ENCODE results near the gene OR6C65.

OR6C65 gene

DNA sequence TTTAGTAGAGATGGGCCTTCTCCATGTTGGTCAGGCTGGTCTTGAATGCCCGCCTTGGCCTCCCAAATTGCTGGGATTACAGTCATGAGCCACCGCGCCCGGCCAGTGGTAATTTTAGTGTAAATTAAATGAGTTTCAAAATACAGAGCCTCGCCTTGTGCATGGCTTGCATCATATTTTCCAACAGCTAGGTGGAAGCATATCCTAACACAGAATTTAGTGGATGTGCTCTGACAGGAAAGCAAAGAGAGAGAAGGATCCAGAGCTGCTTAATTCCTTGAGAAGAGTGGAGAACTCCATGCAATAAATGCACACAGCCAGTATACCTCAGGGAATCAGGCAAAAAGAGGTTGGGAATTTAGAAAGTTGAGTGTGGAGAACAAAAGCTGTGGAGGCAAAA lies 46.0 kb downstream of the OR6C65 start:
- DNase-seq (ENCODE audit: low read depth, low spot score) = no peak

DNA sequence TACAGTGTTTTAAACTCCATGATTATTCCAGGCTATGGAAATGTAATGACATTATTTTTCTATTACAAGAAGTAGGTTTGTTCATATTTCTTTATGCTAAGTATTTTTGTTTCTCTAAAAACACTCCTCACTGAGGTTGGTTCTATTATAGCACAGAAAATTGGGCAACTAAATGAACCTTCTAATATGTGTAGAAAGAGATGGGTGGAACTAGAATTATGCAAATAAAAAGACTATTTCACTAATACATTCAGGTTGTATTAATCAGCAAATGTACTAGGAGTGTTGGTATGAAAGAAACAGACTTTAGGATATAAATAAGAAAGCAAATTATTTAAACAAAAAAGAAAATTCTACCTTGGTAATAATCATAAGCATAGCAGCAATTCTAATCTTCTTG lies 48.5 kb downstream of the OR6C65 start:
- no peak for DNase-seq (ENCODE audit: low read depth, low spot score)
